Measurements from ENCODE around the gene MRPL54.

Gene MRPL54

DNA sequence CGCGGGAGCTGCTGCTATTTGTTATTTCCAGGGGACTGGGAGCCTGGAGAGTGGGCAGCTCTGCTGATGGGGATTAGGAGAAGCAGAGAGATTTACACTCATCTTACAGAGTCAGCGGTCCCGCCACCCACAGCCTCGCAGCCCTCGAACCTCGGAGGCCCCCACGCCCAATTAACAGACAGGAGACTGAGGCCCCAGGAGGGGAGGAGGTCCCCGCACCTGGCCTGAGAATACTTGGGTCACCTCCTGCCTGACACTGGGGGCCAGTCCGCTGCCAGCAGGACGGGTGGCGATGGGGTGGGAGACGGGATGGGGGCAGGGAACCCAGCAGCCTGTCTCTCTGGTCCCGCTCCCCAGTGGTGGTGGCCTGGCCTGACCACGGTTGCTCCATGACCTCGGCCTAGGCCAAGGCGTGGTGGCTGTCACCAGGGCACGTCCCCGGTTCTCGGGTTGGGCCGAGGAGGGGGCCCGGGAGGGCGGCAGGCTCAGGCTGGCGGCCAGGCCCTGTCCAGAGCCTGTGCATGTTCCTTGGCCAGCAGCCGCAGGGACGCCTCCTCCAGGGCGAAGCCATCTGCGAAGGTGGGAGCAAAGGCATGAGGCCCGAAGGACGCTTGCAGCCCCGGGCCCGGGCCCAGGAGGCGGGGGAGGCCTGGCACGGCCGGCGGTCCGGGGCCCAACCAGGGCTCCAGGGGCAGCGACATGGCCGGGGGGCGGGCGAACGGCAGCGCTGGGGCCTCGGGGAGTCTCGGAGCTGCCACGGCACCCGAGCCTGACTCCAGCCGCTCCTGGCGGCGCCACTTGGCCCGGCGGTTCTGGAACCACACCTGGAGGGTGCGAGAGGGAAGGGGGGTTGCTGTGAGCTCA, 7.9 kb downstream of the MRPL54 start:
- DNase-seq, result no peak

GRCh38 chr19:3771000-3771905, 8.8 kb downstream of the MRPL54 start:
- DNase-seq, result no peak

DNA sequence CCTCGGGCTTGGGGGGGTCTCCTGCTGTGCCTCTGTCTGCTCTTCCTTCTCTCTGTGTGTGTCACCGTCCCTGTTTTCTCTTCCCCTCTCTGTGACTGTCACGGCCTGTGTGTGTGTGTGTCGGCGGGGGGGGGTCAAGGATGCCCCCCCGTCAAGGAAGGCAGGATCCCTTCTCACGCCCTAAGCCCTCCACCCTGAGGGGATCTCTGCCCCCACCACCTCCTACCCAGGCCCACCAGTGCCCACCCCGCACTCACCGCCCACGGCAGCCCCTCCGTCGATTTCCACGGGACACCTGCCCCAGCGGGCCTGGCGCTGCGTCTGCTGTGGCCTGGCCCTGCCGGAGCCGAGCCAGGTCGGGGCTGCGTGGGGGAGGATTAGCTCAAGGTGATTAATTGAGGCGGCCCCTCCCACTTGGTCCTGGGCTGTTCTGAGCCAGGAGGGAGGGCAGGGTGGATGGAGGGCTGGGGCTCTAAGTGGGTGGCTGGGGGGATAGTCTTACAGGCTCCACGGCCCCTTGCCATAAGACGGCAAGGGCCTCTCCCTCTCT, 9.5 kb downstream of the MRPL54 start, which contains the start of gene RAX2:
TSS of gene RAX2 (minus strand) at position 323 of the 550 bp plus-strand sequence. CDS start 486 bp downstream, outside the sequence.
- DNase-seq, result no peak

DNA sequence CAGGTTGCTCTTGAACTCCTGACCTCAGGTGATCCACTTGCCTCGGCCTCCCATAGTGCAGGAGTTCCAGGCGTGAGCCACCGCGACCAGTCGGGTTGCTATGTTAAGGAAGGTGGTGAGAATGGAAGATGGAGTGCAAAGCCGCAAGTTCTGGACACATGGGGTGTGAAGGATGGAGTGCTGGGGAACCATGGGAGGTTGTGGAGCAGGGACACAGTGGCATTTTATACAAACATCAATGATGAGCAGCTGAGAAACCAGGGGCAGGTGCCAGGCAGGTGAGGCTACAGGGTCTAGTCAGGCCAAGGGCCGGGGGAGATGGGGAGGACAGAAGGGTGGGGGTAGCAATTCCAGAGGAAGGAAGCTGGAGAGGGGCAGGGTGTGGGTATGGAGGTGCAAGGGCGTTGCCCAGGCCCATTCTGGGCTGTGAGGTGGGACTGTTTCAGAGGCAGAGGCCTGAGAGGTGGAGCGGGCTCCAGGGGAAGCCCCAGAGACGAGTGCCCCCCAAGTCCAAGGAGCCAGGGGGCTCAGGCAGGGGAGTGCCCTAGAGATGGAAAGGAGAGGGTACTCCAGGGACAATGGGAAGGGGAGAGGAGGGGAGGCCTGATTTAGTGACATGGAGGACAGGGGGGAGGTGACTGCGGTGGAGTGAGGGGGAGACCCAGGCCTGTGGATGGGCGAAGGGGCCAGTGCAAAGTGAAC, 11.5 kb downstream of the MRPL54 start:
- DNase-seq, result no peak

GRCh38 chr19:3774621-3775373, 12.3 kb downstream of the MRPL54 start:
- DNase-seq, result no peak

- DNase-seq, result no peak
Observed at GRCh38 chr19:3775374-3775711, 12.9 kb downstream of the MRPL54 start.

- no peak for DNase-seq
Observed at GRCh38 chr19:3775831-3776230, 13.3 kb downstream of the MRPL54 start.

DNA sequence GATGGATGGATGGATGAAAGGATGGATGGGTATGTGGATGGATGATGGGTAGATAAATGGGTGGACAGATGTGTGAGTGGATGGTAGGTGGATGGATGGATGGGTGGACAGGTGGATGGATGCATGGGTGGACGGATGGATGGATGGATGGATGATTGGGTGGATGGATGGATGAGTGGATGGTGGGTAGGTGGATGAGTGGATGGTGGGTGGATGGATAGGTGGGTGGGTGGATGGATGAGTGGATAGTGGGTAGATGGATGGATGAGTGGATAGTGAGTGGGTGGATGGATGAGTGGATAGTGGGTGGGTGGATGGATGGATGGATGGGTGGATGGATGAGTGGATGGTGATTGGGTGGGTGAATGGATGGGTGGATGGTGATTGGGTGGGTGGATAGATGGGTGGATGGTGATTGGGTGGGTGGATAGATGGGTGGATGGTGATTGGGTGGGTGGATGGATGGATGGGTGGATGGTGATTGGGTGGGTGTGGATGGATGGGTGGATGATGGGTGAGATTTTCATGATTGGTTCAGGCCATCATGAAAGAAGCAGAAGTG, 14.1 kb downstream of the MRPL54 start:
- no peak for DNase-seq

GRCh38 chr19:3778104-3778867, 15.8 kb downstream of the MRPL54 start:
- no peak for DNase-seq

DNA sequence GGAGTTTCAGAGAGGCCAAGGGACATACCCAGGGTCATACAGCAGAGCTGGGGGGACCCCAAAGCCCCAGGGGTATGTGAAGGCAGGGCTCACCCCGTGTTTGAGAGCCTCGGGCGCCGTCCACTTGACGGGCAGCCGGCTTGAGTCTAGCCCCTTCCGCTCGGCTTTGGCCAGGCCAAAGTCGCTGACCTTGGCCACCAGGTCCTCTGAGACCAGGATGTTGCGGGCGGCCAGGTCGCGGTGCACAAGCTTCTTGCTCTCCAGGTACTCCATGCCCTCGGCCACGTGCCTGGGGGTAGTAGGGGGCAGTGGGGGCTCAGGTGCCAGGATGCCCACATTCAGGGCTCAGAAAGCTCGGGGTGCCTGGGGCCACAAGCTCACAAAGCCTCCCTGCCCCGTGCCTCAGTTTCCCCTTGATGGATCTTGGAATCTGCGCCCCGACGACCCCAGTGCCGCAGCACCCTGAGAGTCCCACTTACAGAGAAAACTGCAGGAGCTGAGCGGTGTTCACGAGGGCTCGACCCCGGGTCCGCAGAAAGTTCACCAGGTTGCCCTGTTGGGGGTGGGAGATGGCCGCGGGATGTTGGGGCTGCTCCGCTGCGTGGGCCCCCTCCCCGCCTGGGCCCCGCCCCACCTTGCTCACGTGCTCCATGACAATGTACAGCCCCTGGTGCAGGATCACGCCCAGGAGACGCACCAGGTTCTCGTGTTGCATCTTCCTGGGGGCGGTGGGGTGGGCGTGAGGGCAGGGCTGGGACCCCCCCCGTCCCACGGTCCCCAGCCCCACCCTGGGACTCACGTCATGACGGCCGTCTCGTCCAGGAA, 16.6 kb downstream of the MRPL54 start:
- DNase-seq, result no peak

DNA sequence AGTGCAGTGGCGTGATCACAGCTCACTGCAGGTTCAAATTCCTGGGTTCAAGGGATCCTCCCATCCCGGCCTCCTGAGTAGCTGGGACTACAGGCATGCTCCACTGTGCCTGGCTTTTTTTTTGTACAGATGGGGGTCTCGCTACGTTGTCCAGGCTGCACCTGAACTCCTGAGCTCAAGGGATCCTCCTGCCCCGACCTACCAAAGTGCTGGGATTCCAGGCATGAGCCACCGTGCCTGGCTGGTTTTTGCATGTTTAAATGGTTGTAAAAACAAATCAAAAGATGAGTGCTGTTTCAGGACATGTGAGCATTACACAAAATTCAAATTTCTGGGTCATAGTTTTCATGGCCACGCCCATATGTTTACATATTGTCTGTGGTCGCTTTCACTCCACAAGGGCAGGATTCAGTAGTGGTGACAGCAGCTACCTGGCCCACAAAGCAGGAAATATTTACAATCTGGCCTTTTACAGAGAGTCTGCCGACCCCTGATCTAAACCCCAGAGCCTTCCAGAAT, 18.4 kb downstream of the MRPL54 start:
- DNase-seq, result no peak

GRCh38 chr19:3781603-3782002, 19.1 kb downstream of the MRPL54 start:
- DNase-seq, result no peak

DNA sequence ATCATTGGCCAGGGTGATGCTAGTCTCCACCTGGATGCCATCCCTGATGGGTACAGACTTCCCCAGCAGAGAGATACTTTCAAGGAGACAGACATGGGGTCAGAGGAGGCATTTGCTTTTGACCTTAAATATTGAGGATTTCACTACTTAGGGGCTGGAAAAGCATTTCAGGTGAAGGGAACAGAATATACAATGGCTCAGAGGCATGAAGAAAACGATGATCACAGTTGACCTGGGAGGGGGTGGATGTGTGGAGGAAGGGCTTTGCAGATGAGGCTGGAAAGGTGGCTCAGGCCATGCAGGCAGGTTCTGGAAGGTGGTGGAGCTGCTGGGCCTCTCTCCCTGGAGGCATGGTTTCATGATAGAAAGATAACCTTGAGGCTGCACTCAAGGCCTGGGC, 19.8 kb downstream of the MRPL54 start:
- DNase-seq, result no peak

DNA sequence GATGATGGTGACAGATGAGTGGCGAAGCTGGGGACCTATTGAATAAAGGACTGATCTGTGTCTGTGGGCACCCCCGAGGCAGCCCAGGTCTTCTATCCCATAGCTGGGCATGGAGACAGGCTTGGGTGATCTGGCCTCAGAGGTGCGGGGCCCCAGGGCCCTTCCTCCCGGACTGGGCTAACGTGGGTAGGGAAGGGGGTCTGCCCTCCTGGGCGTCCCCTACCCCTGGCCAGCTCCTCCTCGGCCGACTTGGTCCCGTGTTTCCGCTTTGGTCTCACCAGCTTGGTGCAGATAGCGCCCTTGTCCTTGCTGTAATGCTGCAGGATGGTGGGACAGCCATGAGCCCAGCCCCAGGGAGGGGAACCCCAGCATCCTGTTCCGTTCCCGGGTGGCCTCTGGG, 20.4 kb downstream of the MRPL54 start:
- DNase-seq, result no peak

GRCh38 chr19:3783660-3784584, 21.4 kb downstream of the MRPL54 start:
- DNase-seq, result no peak

- no peak for DNase-seq
Observed at GRCh38 chr19:3784607-3785450, 22.3 kb downstream of the MRPL54 start.

GRCh38 chr19:3785451-3785937, 23.0 kb downstream of the MRPL54 start:
- no peak for DNase-seq

All from right hindlimb (tissue), 1 donor.